Pancreas (tissue), 10 donors: ENCODE results near the gene SERPINB6. TPM values are rescaled to one million over a fixed set of nuclear protein-coding genes. Genes with fewer than 3 reads are reported as not detected.
A peak's percentile ranks its signal among the peaks of the same experiment; 100 is the strongest.

Experiments
- ATAC-seq, 4 donors: fragments of 200-7000 bp; cut with Tn5 transposase; one replicate each; pipeline versions ENCODE4 v1.8.0 to v1.9.1; 2020; ENCODE audit warnings: mild to moderate bottlenecking in 4 of 4, moderate library complexity in 4 of 4
- DNase-seq, 6 donors: peaks; one replicate each; pipeline ENCODE4 v3.0.0-alpha.2; 2020
- FAIRE-seq: peaks from 2 replicates; lab custom pipeline; 2012; peaks lifted over from hg19 to GRCh38; lab: Jason Lieb, UNC
- H3K27ac ChIP-seq, 4 donors: fragments of 200-600 bp; sonication (generic); 1 replicate in 3 of 4; 2 replicates in 1 of 4; pipeline versions ENCODE4 v1.5.0 to v1.8.0; 2020
- H3K27me3 ChIP-seq, 4 donors: fragments of 200-600 bp; one replicate each; pipeline ENCODE4 v1.8.0; 2021
- H3K36me3 ChIP-seq, 3 donors: fragments of 200-600 bp; sonication (generic) in 1 of 3; one replicate each; pipeline versions ENCODE4 v1.5.0 to v1.8.0; 2020 to 2021
- H3K4me1 ChIP-seq, 3 donors: fragments of 200-600 bp; one replicate each; pipeline ENCODE4 v1.8.0; 2021
- H3K4me3 ChIP-seq, 4 donors: fragments of 200-600 bp; sonication (generic) in 2 of 4; one replicate each; pipeline versions ENCODE4 v1.5.0 to v1.8.0; 2020 to 2021
- H3K9me3 ChIP-seq, 4 donors: fragments of 200-600 bp; one replicate each; pipeline ENCODE4 v1.8.0; 2021
- WGBS, 2 donors: extraction: QIAGEN DNeasy Blood & Tissue Kit; methylation state at CpG; one replicate each; pipeline ENCODE4 v1.1.7; 2013; 5-methylcytosine and 5-hydroxymethylcytosine counted together
- intact Hi-C, 3 donors: fragments of 100-400 bp; cut with DNase I; formaldehyde crosslinking; loops; one replicate each; pipeline versions ENCODE4 v1.11.1 to v1.14.2; 2022
- polyA plus RNA-seq, 2 donors: library from polyadenylated mRNA; stranded (reverse); fragments of 200-250 nt; gene quantifications; one replicate each; pipeline ENCODE4 v1.2.3, GENCODE V29; 2013
- total RNA-seq, 6 donors: library from RNA; stranded (reverse); fragmentation: NEBNext Ultra II Directional in 4 of 6; extraction: Animal tissue kit (Norgen Biotek cat#: 25700) in 4 of 6; gene quantifications; one replicate each; pipeline versions ENCODE4 v1.2.1 to v1.2.4, GENCODE V29; 2021 to 2023
- TF ChIP-seq, protein P1 (sequence below), 4 donors: fragments of 200-600 bp; sonication (generic) in 3 of 4; IDR thresholded peaks; one replicate each; pipeline versions ENCODE4 v1.5.0 to v1.8.0; 2021; ENCODE audit warnings: antibody characterized with exemption in 4 of 4
- donor health status: healthy with polysubstance abuse.
- donor health status: DM: no; HTN: no; CAD: no; lungs with moderate emphysema.
- donor health status: DM: no; HTN: no; CAD: no.
- donor health status: control.
- donor health status: control.
- donor health status: Bipolar disorder and iron deficiency.
- donor health status: DM: yes; HTN: yes; CAD: no.
- donor health status: DM: no; HTN: no; CAD: no.
- donor health status: DM: no; HTN: no; CAD: no.
- donor health status: DM: yes; HTN: yes; CAD: no.

Gene SERPINB6
- total and polyA plus RNA-seq, 8 donors = 77.7 to 193 (median 103) TPM

DNA sequence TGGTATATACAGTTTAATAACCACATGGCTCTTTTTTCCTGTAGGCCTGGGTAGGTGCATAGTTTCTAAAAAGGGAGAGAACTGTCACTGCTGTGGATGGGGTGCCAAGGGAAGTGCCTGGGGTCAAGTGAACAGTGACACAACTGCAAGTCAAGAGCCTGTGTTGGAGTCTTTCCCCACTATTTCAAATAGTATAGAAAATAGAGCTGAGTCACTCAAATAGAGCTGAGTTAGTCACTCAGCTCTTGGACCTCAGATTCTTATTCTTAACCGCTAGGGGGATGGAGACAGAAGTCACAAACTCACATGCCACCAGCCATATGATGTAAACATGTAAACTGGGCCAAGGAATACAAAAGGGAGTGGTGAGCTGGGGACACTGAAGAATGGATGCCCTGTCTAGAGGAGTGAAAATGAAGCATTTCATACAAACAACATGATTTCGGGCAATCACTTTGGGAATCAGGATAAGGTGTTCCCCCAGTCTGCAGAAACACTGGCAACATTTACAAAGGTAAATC, 30.5 kb upstream of the SERPINB6 start:
- ATAC-seq = peak in 3 of 4 donors; percentile 5 to 24 (median 11)
- no peak for FAIRE-seq
- no peak overlapping the region for H3K4me3 ChIP-seq
- 42 to 55% methylated on average over 2 of the region's 2 CpGs for WGBS, 2 donors
- H3K27ac ChIP-seq = no peak overlapping the region
- TF ChIP-seq, protein P1, sequence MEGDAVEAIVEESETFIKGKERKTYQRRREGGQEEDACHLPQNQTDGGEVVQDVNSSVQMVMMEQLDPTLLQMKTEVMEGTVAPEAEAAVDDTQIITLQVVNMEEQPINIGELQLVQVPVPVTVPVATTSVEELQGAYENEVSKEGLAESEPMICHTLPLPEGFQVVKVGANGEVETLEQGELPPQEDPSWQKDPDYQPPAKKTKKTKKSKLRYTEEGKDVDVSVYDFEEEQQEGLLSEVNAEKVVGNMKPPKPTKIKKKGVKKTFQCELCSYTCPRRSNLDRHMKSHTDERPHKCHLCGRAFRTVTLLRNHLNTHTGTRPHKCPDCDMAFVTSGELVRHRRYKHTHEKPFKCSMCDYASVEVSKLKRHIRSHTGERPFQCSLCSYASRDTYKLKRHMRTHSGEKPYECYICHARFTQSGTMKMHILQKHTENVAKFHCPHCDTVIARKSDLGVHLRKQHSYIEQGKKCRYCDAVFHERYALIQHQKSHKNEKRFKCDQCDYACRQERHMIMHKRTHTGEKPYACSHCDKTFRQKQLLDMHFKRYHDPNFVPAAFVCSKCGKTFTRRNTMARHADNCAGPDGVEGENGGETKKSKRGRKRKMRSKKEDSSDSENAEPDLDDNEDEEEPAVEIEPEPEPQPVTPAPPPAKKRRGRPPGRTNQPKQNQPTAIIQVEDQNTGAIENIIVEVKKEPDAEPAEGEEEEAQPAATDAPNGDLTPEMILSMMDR (IDR thresholded peaks at IDR 0.05) = peak; percentile 16 to 55 (median 36)
- H3K27me3 ChIP-seq = no peaks in the 10 kb centered on the region
- H3K4me1 ChIP-seq = peaks cover 0 to 13% (median 8%) of the 10 kb centered on the region in 3 donors
- no peaks in the 10 kb centered on the region for H3K36me3 ChIP-seq
- intact Hi-C loops = no loop called here
- no peaks in the 10 kb centered on the region for H3K9me3 ChIP-seq
- DNase-seq = no peak

DNA sequence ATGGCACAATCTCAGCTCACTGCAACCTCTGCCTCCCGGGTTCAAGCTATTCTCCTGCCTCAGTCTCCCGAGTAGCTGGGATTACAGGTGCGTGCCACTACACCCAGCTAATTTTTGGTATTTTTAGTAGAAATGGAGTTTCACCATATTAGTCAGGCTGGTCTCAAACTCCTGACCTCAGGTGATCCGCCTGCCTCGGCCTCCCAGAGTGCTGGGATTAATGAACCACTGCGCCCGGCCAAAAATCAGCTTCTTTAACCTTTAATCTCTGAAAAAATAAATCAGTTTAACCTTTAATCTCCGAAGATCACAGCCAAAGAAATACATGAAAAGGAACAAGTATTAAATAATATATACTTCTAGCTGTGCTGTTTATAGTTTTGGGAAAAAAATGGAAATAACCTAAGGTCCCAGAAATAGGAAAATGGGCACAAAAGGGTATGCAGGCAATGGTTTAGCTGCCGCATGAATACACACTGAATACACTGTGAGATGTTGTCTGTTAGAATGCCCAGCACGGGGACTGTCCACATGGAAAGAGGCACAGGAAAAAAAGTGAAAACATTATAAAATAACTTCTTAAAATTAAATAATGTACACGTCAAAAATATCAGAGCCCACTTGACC, 29.9 kb upstream of the SERPINB6 start:
- no peaks in the 10 kb centered on the region for H3K36me3 ChIP-seq
- FAIRE-seq = no peak
- H3K4me3 ChIP-seq = no peak overlapping the region
- H3K9me3 ChIP-seq = no peaks in the 10 kb centered on the region
- intact Hi-C loops = no loop called here
- DNase-seq = no peak
- ATAC-seq = no peak
- peaks cover 0 to 13% (median 8%) of the 10 kb centered on the region in 3 donors for H3K4me1 ChIP-seq
- TF ChIP-seq, protein P1 (IDR thresholded peaks at IDR 0.05) = no peak
- H3K27me3 ChIP-seq = no peaks in the 10 kb centered on the region
- 86 to 88% methylated on average over 11 of the region's 11 CpGs for WGBS, 2 donors
- no peak overlapping the region for H3K27ac ChIP-seq

DNA sequence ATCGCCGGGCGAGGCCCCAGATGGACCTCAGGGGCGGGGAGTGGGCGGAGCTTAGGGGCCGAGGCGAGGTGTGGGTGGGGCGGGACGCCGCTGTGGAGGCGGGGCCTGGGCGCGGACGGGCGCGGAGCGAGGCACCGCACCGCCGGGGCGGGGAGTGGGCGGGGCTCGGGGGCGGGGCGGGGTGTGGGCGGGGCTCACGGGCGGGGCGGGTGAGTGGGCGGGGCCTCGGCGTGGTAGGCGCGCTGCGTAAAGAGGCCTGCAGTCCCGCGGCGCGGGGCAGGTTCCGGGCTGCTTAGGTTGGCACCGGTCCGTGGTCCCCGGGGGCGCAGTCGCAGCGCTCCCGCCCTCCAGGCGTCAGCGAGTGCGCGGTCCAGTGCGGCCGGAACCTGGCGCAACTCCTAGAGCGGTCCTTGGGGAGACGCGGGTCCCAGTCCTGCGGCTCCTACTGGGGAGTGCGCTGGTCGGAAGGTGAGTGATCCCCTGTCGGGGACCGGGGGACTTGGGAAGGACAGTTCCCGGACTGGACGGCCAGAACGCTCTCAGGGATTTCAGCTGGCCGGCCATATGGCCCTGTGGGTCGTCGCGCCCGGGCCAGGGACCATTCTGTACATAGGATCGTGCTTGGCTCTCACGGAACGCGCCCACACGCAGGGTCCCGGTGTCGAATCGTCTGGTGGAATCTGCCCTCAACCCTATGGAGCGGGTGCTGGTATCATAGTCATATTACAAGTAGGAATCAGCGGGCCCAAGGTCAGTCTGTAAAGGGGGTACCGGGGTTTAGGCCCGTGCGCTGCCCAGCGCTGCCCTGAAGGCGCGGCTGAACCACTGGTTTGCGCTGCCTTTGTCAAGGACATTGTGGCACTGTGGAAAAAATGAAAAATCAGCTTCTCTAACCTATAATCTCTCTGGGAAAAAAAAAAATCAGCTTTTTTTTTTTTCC, 28.5 kb upstream of the SERPINB6 start, which contains the start of gene NQO2:
NQO2 (plus strand) TSS at position 277 of the 940 bp plus-strand sequence. CDS start 6,659 bp downstream, outside the sequence.
- peak; percentile 91 to 99 (median 96) for DNase-seq
- WGBS, 2 donors = 2% methylated on average over 62 to 87 of the region's 87 CpGs
- Histone ChIP-seq H3K4me3 (peak within 1 kb of the TSS; percentile 65 to 87 (median 80)), H3K4me1 (peaks cover 0 to 13% (median 8%) of the 10 kb centered on the region in 3 donors), H3K27ac (peak within 1 kb of the TSS; percentile 59 to 81 (median 74)), H3K9me3 (no peaks in the 10 kb centered on the region), H3K27me3 (no peaks in the 10 kb centered on the region), H3K36me3 (no peaks in the 10 kb centered on the region)
- intact Hi-C loops = loop anchor here in 2 of 3 donors (2.0 to 5.0 kb wide), 2 partner anchors 57 kb away; no protein-coding TSS in a partner anchor
- TF ChIP-seq, protein P1 (IDR thresholded peaks at IDR 0.05) = no peak
- peak; percentile 88 to 94 (median 90) for ATAC-seq
- FAIRE-seq = no peak

DNA sequence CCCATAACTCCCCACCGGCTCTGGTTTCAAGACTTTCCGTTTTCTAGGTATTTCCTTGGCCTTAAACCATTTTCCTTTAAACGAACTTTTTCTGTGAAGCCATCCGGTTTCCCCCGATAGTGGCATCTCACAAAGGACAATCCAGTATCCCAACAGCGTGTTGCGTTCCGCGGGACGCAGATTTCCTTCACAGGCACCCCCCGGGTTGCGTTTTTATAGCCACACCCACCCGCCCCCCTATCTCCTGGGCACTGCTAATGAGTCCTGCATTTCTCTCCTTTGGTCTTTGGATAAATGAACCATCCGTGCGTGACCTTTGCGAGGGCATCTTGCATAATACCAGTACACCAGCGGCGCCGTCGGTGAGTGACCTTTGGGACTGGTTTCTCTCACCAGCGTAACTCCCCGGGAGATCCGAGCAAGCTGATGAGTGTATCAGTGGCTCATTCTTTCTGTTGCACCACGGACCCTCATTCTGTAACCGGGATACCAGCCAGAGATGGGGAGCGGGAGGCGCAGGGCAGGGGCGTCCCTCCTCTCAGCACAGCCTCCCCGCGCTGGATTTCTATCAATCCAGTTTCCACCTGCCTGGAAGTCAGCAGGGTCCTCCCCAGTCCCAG, 27.7 kb upstream of the SERPINB6 start:
- Histone ChIP-seq H3K4me3 (peak overlapping the region; percentile 23 to 82 (median 48)), H3K4me1 (peaks cover 0 to 13% (median 8%) of the 10 kb centered on the region in 3 donors), H3K27me3 (no peaks in the 10 kb centered on the region), H3K27ac (peak overlapping the region; percentile 45 to 72 (median 62)), H3K36me3 (no peaks in the 10 kb centered on the region), H3K9me3 (no peaks in the 10 kb centered on the region)
- ATAC-seq = peak; percentile 21 to 54 (median 37)
- no peak for DNase-seq
- WGBS, 2 donors = 2 to 3% methylated on average over 30 of the region's 30 CpGs
- intact Hi-C loops = loop anchor here in 2 of 3 donors (2.0 to 5.0 kb wide), 2 partner anchors 58 kb away; no protein-coding TSS in a partner anchor
- no peak for FAIRE-seq
- TF ChIP-seq, protein P1 (IDR thresholded peaks at IDR 0.05) = no peak
